Trophoblast cell (in vitro differentiated cells and primary cell): Measurements from ENCODE around the gene BTNL3.
A peak's percentile ranks its signal among the peaks of the same experiment; 100 is the strongest.

Source experiments
- DNase-seq, 2 donors: peaks; one replicate each; pipeline ENCODE4 v3.0.0-alpha.2; 2016
- H2AFZ ChIP-seq: 2 replicates; pipeline ENCODE4 v1.6.1; 2013; ENCODE audit warnings: low read length, moderate library complexity, mild to moderate bottlenecking; ENCODE audit not compliant: insufficient read depth, poor library complexity
- H2AK5ac ChIP-seq: 2 replicates; pipeline ENCODE4 v1.6.1; 2013; ENCODE audit warnings: mild to moderate bottlenecking, low read length
- H2BK120ac ChIP-seq: 2 replicates; pipeline ENCODE4 v1.6.1; 2013; ENCODE audit warnings: low read length, mild to moderate bottlenecking, moderate library complexity; ENCODE audit not compliant: insufficient read depth, poor library complexity
- H2BK12ac ChIP-seq: 2 replicates; pipeline ENCODE4 v1.6.1; 2013; ENCODE audit warnings: mild to moderate bottlenecking, low read length, moderate library complexity
- H2BK5ac ChIP-seq: 2 replicates; pipeline ENCODE4 v1.6.1; 2013; ENCODE audit warnings: low read length, low read depth, moderate library complexity, mild to moderate bottlenecking; ENCODE audit not compliant: poor library complexity
- H3K14ac ChIP-seq: 2 replicates; pipeline ENCODE4 v1.6.1; 2013; ENCODE audit warnings: mild to moderate bottlenecking, low read length
- H3K18ac ChIP-seq: 2 replicates; pipeline ENCODE4 v1.6.1; 2013; ENCODE audit warnings: mild to moderate bottlenecking, low read length
- H3K23ac ChIP-seq: 2 replicates; pipeline ENCODE4 v1.6.1; 2013; ENCODE audit warnings: low read length
- H3K27ac ChIP-seq: 2 replicates; pipeline ENCODE4 v1.5.1; 2013; ENCODE audit warnings: low read depth, mild to moderate bottlenecking, inconsistent platforms, low read length, moderate library complexity
- H3K27me3 ChIP-seq: 2 replicates; pipeline ENCODE4 v1.6.1; 2013; ENCODE audit warnings: inconsistent platforms, mild to moderate bottlenecking, low read length, moderate library complexity; ENCODE audit not compliant: insufficient read depth
- H3K36me3 ChIP-seq, 2 experiments: 1 replicate in 1 of 2; 2 replicates in 1 of 2; pipeline ENCODE4 v1.6.1; 2013; ENCODE audit warnings: low read length in 2 of 2, mild to moderate bottlenecking in 2 of 2, moderate library complexity in 1 of 2; ENCODE audit not compliant: insufficient read depth in 2 of 2, control insufficient read depth in 1 of 2
- H3K4ac ChIP-seq: 2 replicates; pipeline ENCODE4 v1.6.1; 2013; ENCODE audit warnings: low read depth, mild to moderate bottlenecking, low read length, moderate library complexity
- H3K4me1 ChIP-seq, 2 experiments: 1 replicate in 1 of 2; 2 replicates in 1 of 2; pipeline ENCODE4 v1.6.1; 2013; ENCODE audit warnings: low read length in 2 of 2, mild to moderate bottlenecking in 2 of 2, moderate library complexity in 1 of 2; ENCODE audit not compliant: insufficient read depth in 2 of 2, control insufficient read depth in 1 of 2
- H3K4me2 ChIP-seq: 2 replicates; pipeline ENCODE4 v1.6.1; 2013; ENCODE audit warnings: inconsistent platforms, mild to moderate bottlenecking, low read length, moderate library complexity
- H3K4me3 ChIP-seq: 2 replicates; pipeline ENCODE4 v1.5.1; 2013; ENCODE audit warnings: mild to moderate bottlenecking, low read depth, low read length, inconsistent platforms
- H3K79me1 ChIP-seq: one replicate; pipeline ENCODE4 v1.6.1; 2013; ENCODE audit warnings: low read length
- H3K79me2 ChIP-seq: 2 replicates; pipeline ENCODE4 v1.6.1; 2013; ENCODE audit warnings: low read length, mild to moderate bottlenecking; ENCODE audit not compliant: control insufficient read depth, insufficient read depth, poor library complexity
- H3K9ac ChIP-seq: 2 replicates; pipeline ENCODE4 v1.6.1; 2013; ENCODE audit warnings: mild to moderate bottlenecking, low read length
- H3K9me3 ChIP-seq: 2 replicates; pipeline ENCODE4 v1.6.1; 2013; ENCODE audit warnings: low read depth, mild to moderate bottlenecking, control low read depth, inconsistent platforms, low read length; ENCODE audit not compliant: insufficient read depth
- H4K12ac ChIP-seq: 2 replicates; pipeline ENCODE4 v1.6.1; 2013; ENCODE audit warnings: low read depth, mild to moderate bottlenecking, low read length, moderate library complexity
- H4K8ac ChIP-seq: 2 replicates; pipeline ENCODE4 v1.6.1; 2013; ENCODE audit warnings: low read depth, mild to moderate bottlenecking, low read length, moderate library complexity
- H4K91ac ChIP-seq: one replicate; pipeline ENCODE4 v1.6.1; 2013; ENCODE audit warnings: low read depth, mild to moderate bottlenecking, low read length, moderate library complexity
- WGBS: extraction: QIAGEN DNeasy Blood & Tissue Kit; methylation state at CpG from one replicate; pipeline ENCODE4 v1.1.7; 2013; ENCODE audit warnings: missing lambda C conversion rate; ENCODE audit not compliant: insufficient read length, insufficient coverage; ENCODE audit errors: extremely low coverage; 5-methylcytosine and 5-hydroxymethylcytosine counted together

Gene BTNL3

GRCh38 chr5:181020688-181021087, 32.0 kb downstream of the BTNL3 start:
- H3K9ac ChIP-seq = no peak overlapping the region
- peaks cover 10% of the 10 kb centered on the region for H3K9me3 ChIP-seq
- no peak overlapping the region for H4K91ac ChIP-seq
- H4K12ac ChIP-seq = no peak overlapping the region
- no peak overlapping the region for H2BK12ac ChIP-seq
- H2AFZ ChIP-seq = no peak overlapping the region
- H3K18ac ChIP-seq = no peak overlapping the region
- H2AK5ac ChIP-seq = no peak overlapping the region
- no peak overlapping the region for H3K4me3 ChIP-seq
- no peaks in the 10 kb centered on the region for H3K27me3 ChIP-seq
- no peak overlapping the region for H2BK120ac ChIP-seq
- no peaks in the 10 kb centered on the region for H3K79me1 ChIP-seq
- H3K4ac ChIP-seq = no peak overlapping the region
- DNase-seq = no peak
- no peak overlapping the region for H4K8ac ChIP-seq
- no peak overlapping the region for H2BK5ac ChIP-seq
- no peaks in the 10 kb centered on the region for H3K36me3 ChIP-seq
- H3K4me1 ChIP-seq = no peaks in the 10 kb centered on the region
- no peak overlapping the region for H3K23ac ChIP-seq
- no CpG with 5 or more reads among the region's 3 CpGs for WGBS
- H3K4me2 ChIP-seq = no peak overlapping the region
- H3K27ac ChIP-seq = no peak overlapping the region
- no peaks in the 10 kb centered on the region for H3K79me2 ChIP-seq
- H3K14ac ChIP-seq = no peak overlapping the region

- Histone ChIP-seq H3K36me3 (no peaks in the 10 kb centered on the region), H3K23ac (no peak overlapping the region), H4K91ac (no peak overlapping the region), H4K8ac (no peak overlapping the region), H2BK5ac (no peak overlapping the region), H3K18ac (no peak overlapping the region), H3K4me3 (peak overlapping the region; percentile 52), H2BK120ac (no peak overlapping the region), H2BK12ac (no peak overlapping the region), H3K27me3 (no peaks in the 10 kb centered on the region), H3K4me2 (no peak overlapping the region), H3K14ac (no peak overlapping the region), H2AK5ac (no peak overlapping the region), H3K9me3 (peaks cover 10% of the 10 kb centered on the region), H3K79me2 (no peaks in the 10 kb centered on the region), H4K12ac (no peak overlapping the region), H3K27ac (no peak overlapping the region), H3K4ac (no peak overlapping the region), H2AFZ (no peak overlapping the region), H3K79me1 (no peaks in the 10 kb centered on the region), H3K4me1 (no peaks in the 10 kb centered on the region), H3K9ac (peak overlapping the region; percentile 45)
- no peak for DNase-seq
- WGBS = no CpG with 5 or more reads among the region's 1 CpG
These were observed 35.8 kb downstream of the BTNL3 start for GRCh38 chr5:181024245-181025064.

- no CpG with 5 or more reads among the region's 11 CpGs for WGBS
- Histone ChIP-seq H3K27me3 (no peaks in the 10 kb centered on the region), H3K9me3 (peaks cover 5% of the 10 kb centered on the region), H4K8ac (no peak overlapping the region), H3K36me3 (no peaks in the 10 kb centered on the region), H3K27ac (no peak overlapping the region), H3K14ac (no peak overlapping the region), H2AFZ (no peak overlapping the region), H2AK5ac (no peak overlapping the region), H3K4me1 (no peaks in the 10 kb centered on the region), H3K4ac (no peak overlapping the region), H3K9ac (no peak overlapping the region), H3K4me2 (peak overlapping the region; percentile 42), H3K18ac (no peak overlapping the region), H2BK12ac (no peak overlapping the region), H4K12ac (no peak overlapping the region), H3K79me2 (no peaks in the 10 kb centered on the region), H3K23ac (no peak overlapping the region), H3K79me1 (no peaks in the 10 kb centered on the region), H4K91ac (no peak overlapping the region), H2BK120ac (no peak overlapping the region), H2BK5ac (no peak overlapping the region), H3K4me3 (no peak overlapping the region)
- DNase-seq = no peak
These were observed 38.9 kb downstream of the BTNL3 start for GRCh38 chr5:181027452-181028031.

- no peak for DNase-seq
- H3K4me3 ChIP-seq = no peak overlapping the region
- no peak overlapping the region for H2BK5ac ChIP-seq
- no CpG with 5 or more reads among the region's 26 CpGs for WGBS
- H3K14ac ChIP-seq = no peak overlapping the region
- H3K36me3 ChIP-seq = no peaks in the 10 kb centered on the region
- H3K9me3 ChIP-seq = peaks cover 9% of the 10 kb centered on the region
- H3K4ac ChIP-seq = no peak overlapping the region
- H3K79me2 ChIP-seq = no peaks in the 10 kb centered on the region
- H3K4me2 ChIP-seq = peak overlapping the region; percentile 42
- H3K27ac ChIP-seq = no peak overlapping the region
- H3K79me1 ChIP-seq = no peaks in the 10 kb centered on the region
- no peak overlapping the region for H2AFZ ChIP-seq
- H4K91ac ChIP-seq = no peak overlapping the region
- H3K4me1 ChIP-seq = no peaks in the 10 kb centered on the region
- no peak overlapping the region for H4K12ac ChIP-seq
- no peak overlapping the region for H2BK12ac ChIP-seq
- H2BK120ac ChIP-seq = no peak overlapping the region
- H3K9ac ChIP-seq = no peak overlapping the region
- no peak overlapping the region for H3K23ac ChIP-seq
- no peak overlapping the region for H2AK5ac ChIP-seq
- H3K27me3 ChIP-seq = no peaks in the 10 kb centered on the region
- H4K8ac ChIP-seq = no peak overlapping the region
- H3K18ac ChIP-seq = no peak overlapping the region
These were observed 39.6 kb downstream of the BTNL3 start for GRCh38 chr5:181028032-181028819.
